GM23338 (cell line): Measurements from ENCODE around the gene ELP2. TPM values are rescaled to one million over a fixed set of nuclear protein-coding genes. Genes with fewer than 3 reads are reported as not detected.

Source experiments
- ATAC-seq: fragments of 200-7000 bp; cut with Tn5 transposase; 3 replicates; pipeline ENCODE4 v1.9.1; 2020
- DNase-seq: peaks from one replicate; pipeline ENCODE4 v3.0.0-alpha.2; 2015; ENCODE audit warnings: low spot score
- H2AFZ ChIP-seq: fragments of 200-600 bp; sonication (generic); 2 replicates; pipeline ENCODE4 v1.8.0; 2016; ENCODE audit warnings: antibody characterized with exemption, mild to moderate bottlenecking, moderate library complexity
- H3F3A ChIP-seq: fragments of 200-600 bp; sonication (generic); replicated peaks from 2 replicates; pipeline ENCODE4 v1.8.0; 2017; ENCODE audit warnings: antibody characterized with exemption, mixed run types, low read depth
- H3K27ac ChIP-seq: fragments of 200-600 bp; sonication (generic); 2 replicates; pipeline ENCODE4 v1.6.1; 2016; ENCODE audit warnings: low read depth
- H3K27me3 ChIP-seq: fragments of 200-600 bp; sonication (generic); 2 replicates; pipeline ENCODE4 v1.8.0; 2016; ENCODE audit warnings: mild to moderate bottlenecking, mixed run types, moderate library complexity; ENCODE audit not compliant: insufficient read depth
- H3K36me3 ChIP-seq: fragments of 200-600 bp; sonication (generic); 2 replicates; pipeline ENCODE4 v1.8.0; 2016; ENCODE audit warnings: mild to moderate bottlenecking; ENCODE audit not compliant: insufficient read depth
- H3K4me1 ChIP-seq: fragments of 200-600 bp; sonication (generic); 2 replicates; pipeline ENCODE4 v1.8.0; 2016; ENCODE audit warnings: mild to moderate bottlenecking, moderate library complexity; ENCODE audit not compliant: insufficient read depth
- H3K4me2 ChIP-seq: fragments of 200-600 bp; sonication (generic); 2 replicates; pipeline ENCODE4 v1.7.1; 2017; ENCODE audit warnings: mixed run types
- H3K4me3 ChIP-seq: fragments of 200-600 bp; sonication (generic); 2 replicates; pipeline ENCODE4 v1.6.1; 2016; ENCODE audit warnings: mixed run types
- H3K79me2 ChIP-seq: fragments of 200-600 bp; sonication (generic); replicated peaks from 2 replicates; pipeline ENCODE4 v1.8.0; 2017; ENCODE audit warnings: mild to moderate bottlenecking; ENCODE audit not compliant: insufficient read depth
- H3K9me2 ChIP-seq: fragments of 200-600 bp; sonication (generic); 2 replicates; pipeline ENCODE4 v1.8.0; 2017; ENCODE audit not compliant: insufficient read depth
- H4K20me1 ChIP-seq: fragments of 200-600 bp; sonication (generic); replicated peaks from 2 replicates; pipeline ENCODE4 v1.8.0; 2017; ENCODE audit warnings: mild to moderate bottlenecking; ENCODE audit not compliant: insufficient read depth
- H3K27ac Mint-ChIP-seq: 2 replicates; pipeline ENCODE4 v1.8.0; 2020; ENCODE audit warnings: inconsistent platforms, mild to moderate bottlenecking, moderate library complexity, mixed read lengths
- H3K27me3 Mint-ChIP-seq: 3 replicates; pipeline ENCODE4 v1.8.0; 2022; ENCODE audit warnings: low read depth, mild to moderate bottlenecking, moderate library complexity, mixed read lengths, inconsistent platforms; ENCODE audit not compliant: insufficient read depth, poor library complexity
- H3K36me3 Mint-ChIP-seq: 3 replicates; pipeline ENCODE4 v1.8.0; 2021; ENCODE audit warnings: low read depth, mild to moderate bottlenecking, inconsistent platforms, moderate library complexity, mixed read lengths
- H3K4me1 Mint-ChIP-seq: 3 replicates; pipeline ENCODE4 v1.8.0; 2020; ENCODE audit warnings: mild to moderate bottlenecking, inconsistent platforms, mixed read lengths
- H3K4me3 Mint-ChIP-seq: 3 replicates; pipeline ENCODE4 v1.8.0; 2021; ENCODE audit warnings: moderate library complexity, mild to moderate bottlenecking, inconsistent platforms, mixed read lengths
- H3K9me3 Mint-ChIP-seq: 3 replicates; pipeline ENCODE4 v1.8.0; 2020; ENCODE audit warnings: moderate library complexity, mild to moderate bottlenecking, inconsistent platforms, mixed read lengths
- EZH2 ChIP-seq: fragments of 200-600 bp; sonication (generic); IDR thresholded peaks from one replicate; pipeline ENCODE4 v1.8.0; 2017; ENCODE audit warnings: antibody characterized with exemption, mild to moderate bottlenecking, low read depth; ENCODE audit not compliant: unreplicated experiment
- JUNB ChIP-seq: IDR thresholded peaks from one replicate; pipeline ENCODE4 v1.6.1; 2016; ENCODE audit warnings: antibody characterized with exemption; ENCODE audit not compliant: unreplicated experiment
- POLR2AphosphoS5 ChIP-seq: IDR thresholded peaks from 2 replicates; pipeline ENCODE4 v1.6.1; 2016; ENCODE audit warnings: antibody characterized with exemption, low read depth
- STAT1 ChIP-seq: IDR thresholded peaks from one replicate; pipeline ENCODE4 v1.6.1; 2016; ENCODE audit warnings: antibody characterized with exemption; ENCODE audit not compliant: unreplicated experiment
- ZNF331 ChIP-seq: fragments of 250-450 bp; sonication (Bioruptor Pico); IDR thresholded peaks from 2 replicates; pipeline ENCODE4 v1.5.0; 2020; ENCODE audit warnings: low read depth, mild to moderate bottlenecking, moderate library complexity
- polyA plus RNA-seq: library from polyadenylated mRNA; unstranded; fragments of >200 nt; fragmentation: Nextera tagmentation; extraction: Ambion mirVana; gene quantifications from 2 replicates; pipeline ENCODE4 v1.2.1, GENCODE V29; 2016
- total RNA-seq: library from RNA; depleted of rRNA; stranded (reverse); fragments of >200 nt; shearing (Covaris generic); gene quantifications from 2 replicates; pipeline ENCODE4 v1.2.3, GENCODE V29; 2014
- TF ChIP-seq, protein P1 (sequence below): IDR thresholded peaks from one replicate; pipeline ENCODE4 v1.6.1; 2018; ENCODE audit warnings: antibody characterized with exemption; ENCODE audit not compliant: unreplicated experiment

Gene ELP2
- total and polyA plus RNA-seq, 2 experiments from 2014 or later, result 119 to 135 TPM

DNA sequence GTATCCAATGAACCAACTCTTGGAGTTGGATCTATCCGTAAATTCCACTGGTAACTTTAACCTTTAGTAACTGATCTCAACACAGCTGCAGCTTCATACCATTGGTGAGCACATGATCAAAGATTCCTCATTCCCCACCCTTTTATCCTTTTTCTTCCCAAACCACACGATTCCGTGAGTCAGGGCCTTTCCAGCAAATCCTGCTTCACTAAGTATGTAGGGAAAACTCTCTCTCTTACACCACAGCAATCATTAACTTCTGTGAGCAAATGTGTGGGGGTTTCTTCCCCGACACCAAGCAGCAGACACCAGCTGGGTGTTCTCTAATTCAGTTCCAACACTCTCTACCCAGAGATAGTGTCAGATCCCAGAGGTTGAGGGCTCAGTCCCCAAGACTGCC, 23.5 kb downstream of the ELP2 start:
- H3K36me3 Mint-ChIP-seq, result peaks cover 81% of the 10 kb centered on the region
- H3K4me2 ChIP-seq, result no peak overlapping the region

DNA sequence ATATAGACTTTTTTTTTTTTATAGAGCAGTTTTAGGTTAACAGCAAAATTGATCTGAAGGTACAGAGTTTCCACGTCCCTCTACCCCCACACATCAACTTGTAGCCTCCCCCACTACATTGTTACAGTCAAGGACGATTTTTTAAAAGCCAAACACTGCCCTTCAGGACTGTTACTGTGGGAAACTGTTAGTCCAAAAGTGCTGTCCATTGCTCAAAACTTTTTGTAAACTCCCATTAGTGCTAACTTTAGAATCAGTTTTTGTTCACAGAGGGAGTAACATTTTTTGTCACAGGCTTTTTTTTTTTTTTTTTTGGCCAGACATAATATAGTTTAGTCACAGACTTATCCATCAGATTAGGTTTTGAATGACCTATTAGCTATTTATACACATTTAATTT, 24.1 kb downstream of the ELP2 start:
- no peaks in the 10 kb centered on the region; the same call in 2 of the 3 replicates for H3K4me1 Mint-ChIP-seq
- no peaks in the 10 kb centered on the region for H3F3A ChIP-seq
- H4K20me1 ChIP-seq, result peaks cover 11% of the 10 kb centered on the region
- peaks cover 80% of the 10 kb centered on the region for H3K36me3 Mint-ChIP-seq
- H3K4me3 Mint-ChIP-seq, result no peak overlapping the region
- no peak overlapping the region for H3K27ac ChIP-seq
- no peaks in the 10 kb centered on the region for H3K9me3 Mint-ChIP-seq
- H3K79me2 ChIP-seq, result no peaks in the 10 kb centered on the region
- peaks cover 4% of the 10 kb centered on the region for H3K27me3 Mint-ChIP-seq
- H2AFZ ChIP-seq, result no peak overlapping the region
- H3K4me2 ChIP-seq, result no peak overlapping the region
- no peak overlapping the region for H3K27ac Mint-ChIP-seq
- H3K36me3 ChIP-seq, result peaks cover 76% of the 10 kb centered on the region
- no peaks in the 10 kb centered on the region for H3K27me3 ChIP-seq
- no peak for TF ChIP-seq STAT1
- no peak for TF ChIP-seq JUNB
- TF ChIP-seq, protein P1, sequence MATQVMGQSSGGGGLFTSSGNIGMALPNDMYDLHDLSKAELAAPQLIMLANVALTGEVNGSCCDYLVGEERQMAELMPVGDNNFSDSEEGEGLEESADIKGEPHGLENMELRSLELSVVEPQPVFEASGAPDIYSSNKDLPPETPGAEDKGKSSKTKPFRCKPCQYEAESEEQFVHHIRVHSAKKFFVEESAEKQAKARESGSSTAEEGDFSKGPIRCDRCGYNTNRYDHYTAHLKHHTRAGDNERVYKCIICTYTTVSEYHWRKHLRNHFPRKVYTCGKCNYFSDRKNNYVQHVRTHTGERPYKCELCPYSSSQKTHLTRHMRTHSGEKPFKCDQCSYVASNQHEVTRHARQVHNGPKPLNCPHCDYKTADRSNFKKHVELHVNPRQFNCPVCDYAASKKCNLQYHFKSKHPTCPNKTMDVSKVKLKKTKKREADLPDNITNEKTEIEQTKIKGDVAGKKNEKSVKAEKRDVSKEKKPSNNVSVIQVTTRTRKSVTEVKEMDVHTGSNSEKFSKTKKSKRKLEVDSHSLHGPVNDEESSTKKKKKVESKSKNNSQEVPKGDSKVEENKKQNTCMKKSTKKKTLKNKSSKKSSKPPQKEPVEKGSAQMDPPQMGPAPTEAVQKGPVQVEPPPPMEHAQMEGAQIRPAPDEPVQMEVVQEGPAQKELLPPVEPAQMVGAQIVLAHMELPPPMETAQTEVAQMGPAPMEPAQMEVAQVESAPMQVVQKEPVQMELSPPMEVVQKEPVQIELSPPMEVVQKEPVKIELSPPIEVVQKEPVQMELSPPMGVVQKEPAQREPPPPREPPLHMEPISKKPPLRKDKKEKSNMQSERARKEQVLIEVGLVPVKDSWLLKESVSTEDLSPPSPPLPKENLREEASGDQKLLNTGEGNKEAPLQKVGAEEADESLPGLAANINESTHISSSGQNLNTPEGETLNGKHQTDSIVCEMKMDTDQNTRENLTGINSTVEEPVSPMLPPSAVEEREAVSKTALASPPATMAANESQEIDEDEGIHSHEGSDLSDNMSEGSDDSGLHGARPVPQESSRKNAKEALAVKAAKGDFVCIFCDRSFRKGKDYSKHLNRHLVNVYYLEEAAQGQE, result no peak
- no peak for TF ChIP-seq POLR2AphosphoS5
- no peak for TF ChIP-seq ZNF331
- no peak for ATAC-seq
- no peaks in the 10 kb centered on the region for H3K4me1 ChIP-seq
- H3K9me2 ChIP-seq, result no peaks in the 10 kb centered on the region
- no peak for DNase-seq
- no peak overlapping the region for H3K4me3 ChIP-seq

More for the DNA sequence above, 23.5 kb downstream of the ELP2 start:
- H3K4me3 Mint-ChIP-seq, result no peak overlapping the region
- peaks cover 74% of the 10 kb centered on the region for H3K36me3 ChIP-seq
- no peaks in the 10 kb centered on the region for H3K27me3 ChIP-seq
- H3K79me2 ChIP-seq, result no peaks in the 10 kb centered on the region
- H3K4me1 Mint-ChIP-seq, result no peaks in the 10 kb centered on the region; the same call in 2 of the 3 replicates
- H3K27me3 Mint-ChIP-seq, result peaks cover 4% of the 10 kb centered on the region
- no peak overlapping the region for H2AFZ ChIP-seq
- H3K4me1 ChIP-seq, result no peaks in the 10 kb centered on the region
- ATAC-seq (no peak), DNase-seq (no peak)
- H3K9me3 Mint-ChIP-seq, result no peaks in the 10 kb centered on the region
- H3K27ac ChIP-seq, result no peak overlapping the region
- H3F3A ChIP-seq, result no peaks in the 10 kb centered on the region
- H3K27ac Mint-ChIP-seq, result no peak overlapping the region
- H3K9me2 ChIP-seq, result no peaks in the 10 kb centered on the region
- TF ChIP-seq STAT1, result no peak
- TF ChIP-seq, protein P1, result no peak
- no peak for TF ChIP-seq EZH2
- peaks cover 11% of the 10 kb centered on the region for H4K20me1 ChIP-seq
- no peak overlapping the region for H3K4me3 ChIP-seq
